ENCODE results near the gene MPRIP. TPM values are rescaled to one million over a fixed set of nuclear protein-coding genes. Genes with fewer than 3 reads are reported as not detected.
"Not testable (repeated sequence)": the region's sequence is repeated elsewhere in the genome, so short reads cannot be mapped to it uniquely, and the experiment has no call there.

The MPRIP gene
- total RNA-seq, 4 donors from 2014 or later, result 141 to 305 (median 291) TPM

DNA sequence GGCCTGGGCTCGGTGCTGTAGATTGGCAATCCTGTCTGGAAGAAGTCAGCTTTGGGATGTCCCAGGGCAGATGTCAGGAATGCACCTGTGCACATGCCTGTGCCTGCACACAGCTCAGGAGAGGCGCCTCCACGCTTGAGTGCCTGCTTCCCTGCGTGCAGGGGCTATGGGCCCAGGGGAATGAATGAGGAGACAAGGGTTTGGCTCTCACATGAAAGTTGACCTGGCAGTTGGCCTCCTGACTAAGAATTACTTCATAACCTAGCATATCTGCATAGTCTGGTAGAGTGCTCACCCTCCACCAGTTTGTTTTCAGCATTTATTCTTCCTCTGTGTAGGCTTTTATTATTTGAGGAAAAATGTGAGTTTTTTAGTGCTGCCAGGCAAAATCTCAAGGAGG is 113.8 kb downstream of the MPRIP start:
- Histone ChIP-seq H3K4me1 (no peaks in the 10 kb centered on the region), H3K27ac (no peak overlapping the region), H3K4me3 (no peak overlapping the region), H3K36me3 (peaks cover 0 to 93% (median 0%) of the 10 kb centered on the region in 3 donors), H3K9me3 (no peaks in the 10 kb centered on the region), H3K27me3 (no peaks in the 10 kb centered on the region)
- DNase-seq, result no peak
- TF ChIP-seq, protein P1, sequence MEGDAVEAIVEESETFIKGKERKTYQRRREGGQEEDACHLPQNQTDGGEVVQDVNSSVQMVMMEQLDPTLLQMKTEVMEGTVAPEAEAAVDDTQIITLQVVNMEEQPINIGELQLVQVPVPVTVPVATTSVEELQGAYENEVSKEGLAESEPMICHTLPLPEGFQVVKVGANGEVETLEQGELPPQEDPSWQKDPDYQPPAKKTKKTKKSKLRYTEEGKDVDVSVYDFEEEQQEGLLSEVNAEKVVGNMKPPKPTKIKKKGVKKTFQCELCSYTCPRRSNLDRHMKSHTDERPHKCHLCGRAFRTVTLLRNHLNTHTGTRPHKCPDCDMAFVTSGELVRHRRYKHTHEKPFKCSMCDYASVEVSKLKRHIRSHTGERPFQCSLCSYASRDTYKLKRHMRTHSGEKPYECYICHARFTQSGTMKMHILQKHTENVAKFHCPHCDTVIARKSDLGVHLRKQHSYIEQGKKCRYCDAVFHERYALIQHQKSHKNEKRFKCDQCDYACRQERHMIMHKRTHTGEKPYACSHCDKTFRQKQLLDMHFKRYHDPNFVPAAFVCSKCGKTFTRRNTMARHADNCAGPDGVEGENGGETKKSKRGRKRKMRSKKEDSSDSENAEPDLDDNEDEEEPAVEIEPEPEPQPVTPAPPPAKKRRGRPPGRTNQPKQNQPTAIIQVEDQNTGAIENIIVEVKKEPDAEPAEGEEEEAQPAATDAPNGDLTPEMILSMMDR (IDR thresholded peaks at IDR 0.05), result no peak
- TF ChIP-seq POLR2A (IDR thresholded peaks at IDR 0.05), result no peak

DNA sequence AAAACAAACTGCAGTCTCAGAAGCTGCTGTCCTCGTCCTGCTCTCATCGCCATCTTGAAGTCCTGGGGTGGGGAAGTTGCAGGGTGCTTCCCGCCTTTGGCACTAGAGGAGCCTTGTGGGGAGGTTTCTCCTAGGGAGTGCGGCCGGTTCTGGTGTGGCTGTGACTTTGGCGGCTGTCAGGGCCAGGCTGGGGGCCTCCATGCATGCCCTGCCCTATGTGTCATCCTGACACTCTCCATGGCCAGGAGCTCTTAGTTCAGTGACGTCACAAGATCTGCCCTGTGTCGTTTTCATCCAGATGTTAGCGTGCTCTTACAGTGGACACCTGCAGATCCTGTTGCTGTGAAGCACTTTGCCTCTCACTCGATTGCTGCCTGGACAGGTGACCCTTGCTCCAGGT is 114.3 kb downstream of the MPRIP start:
- peaks cover 0 to 93% (median 0%) of the 10 kb centered on the region in 3 donors for H3K36me3 ChIP-seq
- H3K27me3 ChIP-seq, result no peaks in the 10 kb centered on the region
- no peaks in the 10 kb centered on the region for H3K4me1 ChIP-seq
- no peak for TF ChIP-seq POLR2A (IDR thresholded peaks at IDR 0.05)
- TF ChIP-seq, protein P1 (IDR thresholded peaks at IDR 0.05), result no peak
- no peaks in the 10 kb centered on the region for H3K9me3 ChIP-seq
- DNase-seq, result no peak
- no peak overlapping the region for H3K27ac ChIP-seq
- H3K4me3 ChIP-seq, result no peak overlapping the region

DNA sequence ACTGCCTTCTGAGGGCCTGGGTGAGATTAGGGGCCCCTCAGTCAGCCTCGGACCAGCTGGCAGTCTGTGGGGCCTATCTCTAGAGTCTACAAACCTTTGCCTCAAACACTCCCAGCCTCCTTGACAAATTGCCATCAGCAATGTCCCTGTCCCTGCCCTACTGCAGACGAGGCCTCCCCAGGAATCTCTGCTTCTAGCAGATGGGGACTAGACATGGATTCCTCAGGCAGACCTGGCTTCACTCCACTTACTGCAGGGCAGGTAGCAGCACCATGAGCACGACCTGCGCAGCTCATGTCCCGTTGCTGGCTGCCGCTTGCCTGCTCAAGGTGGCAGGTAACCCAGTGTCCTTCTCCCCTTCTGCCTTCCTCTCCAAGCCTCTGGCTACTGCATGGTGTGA is 114.8 kb downstream of the MPRIP start:
- Histone ChIP-seq H3K4me3 (no peak overlapping the region), H3K4me1 (no peaks in the 10 kb centered on the region), H3K36me3 (peaks cover 0 to 94% (median 0%) of the 10 kb centered on the region in 3 donors), H3K27me3 (no peaks in the 10 kb centered on the region), H3K9me3 (no peaks in the 10 kb centered on the region), H3K27ac (no peak overlapping the region)
- TF ChIP-seq, protein P1 (IDR thresholded peaks at IDR 0.05), result no peak
- TF ChIP-seq POLR2A (IDR thresholded peaks at IDR 0.05), result no peak
- no peak for DNase-seq

DNA sequence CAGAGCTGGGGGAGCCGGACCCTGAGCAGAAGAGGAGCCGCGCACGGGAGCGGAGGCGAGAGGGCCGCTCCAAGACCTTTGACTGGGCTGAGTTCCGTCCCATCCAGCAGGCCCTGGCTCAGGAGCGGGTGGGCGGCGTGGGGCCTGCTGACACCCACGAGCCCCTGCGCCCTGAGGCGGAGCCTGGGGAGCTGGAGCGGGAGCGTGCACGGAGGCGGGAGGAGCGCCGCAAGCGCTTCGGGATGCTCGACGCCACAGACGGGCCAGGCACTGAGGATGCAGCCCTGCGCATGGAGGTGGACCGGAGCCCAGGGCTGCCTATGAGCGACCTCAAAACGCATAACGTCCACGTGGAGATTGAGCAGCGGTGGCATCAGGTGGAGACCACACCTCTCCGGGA is 116.2 kb downstream of the MPRIP start:
- not testable (repeated sequence) for H3K9me3 ChIP-seq, H3K4me3 ChIP-seq, H3K27ac ChIP-seq, H3K27me3 ChIP-seq, DNase-seq, H3K4me1 ChIP-seq
- peaks cover 0 to 99% (median 0%) of the 10 kb centered on the region in 3 donors for H3K36me3 ChIP-seq

DNA sequence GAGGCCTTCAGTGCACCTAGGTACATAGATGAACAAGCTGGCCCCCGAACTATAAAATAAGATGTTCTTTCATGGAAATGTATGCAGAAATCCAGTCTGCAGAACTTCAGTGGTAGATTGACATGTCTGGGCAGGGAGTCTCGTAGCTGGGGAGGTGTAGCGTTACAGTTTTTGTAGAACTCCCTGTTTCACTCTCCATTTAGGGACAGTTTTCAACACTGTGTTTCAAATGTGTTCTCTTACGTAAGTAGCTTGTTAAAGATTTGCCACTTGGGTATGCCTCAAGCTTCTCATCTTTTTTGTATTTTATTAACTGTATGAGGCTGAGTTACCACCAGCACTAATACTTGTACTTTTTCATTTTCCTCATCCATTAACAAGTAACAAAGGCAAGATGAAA is 117.3 kb downstream of the MPRIP start:
- Histone ChIP-seq H3K4me1 (no peaks in the 10 kb centered on the region), H3K27me3 (no peaks in the 10 kb centered on the region)
- TF ChIP-seq, protein P1 (IDR thresholded peaks at IDR 0.05), result no peak
- no peak for TF ChIP-seq POLR2A (IDR thresholded peaks at IDR 0.05)

DNA sequence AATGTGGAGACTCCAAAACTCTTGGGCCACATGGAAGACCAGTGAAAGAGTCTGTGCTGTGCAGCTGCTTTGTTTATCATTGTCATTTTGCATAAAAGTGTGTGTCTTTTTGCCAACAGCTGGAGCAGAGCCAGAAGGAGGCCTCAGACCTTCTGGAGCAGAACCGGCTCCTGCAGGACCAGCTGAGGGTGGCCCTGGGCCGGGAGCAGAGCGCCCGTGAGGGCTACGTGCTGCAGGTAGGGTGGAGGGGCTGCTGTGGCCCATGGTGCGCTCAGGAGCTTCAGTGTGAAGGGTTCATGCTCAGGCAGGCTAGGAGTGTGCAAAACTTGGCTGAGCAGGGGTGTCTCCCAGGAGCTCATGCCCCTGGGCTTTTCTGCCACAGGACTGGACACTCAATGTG is 118.9 kb downstream of the MPRIP start:
- Histone ChIP-seq H3K4me1 (no peaks in the 10 kb centered on the region), H3K9me3 (no peaks in the 10 kb centered on the region), H3K27ac (no peak overlapping the region), H3K4me3 (no peak overlapping the region), H3K27me3 (no peaks in the 10 kb centered on the region), H3K36me3 (peaks cover 0 to 97% (median 0%) of the 10 kb centered on the region in 3 donors)
- DNase-seq, result no peak
- no peak for TF ChIP-seq POLR2A (IDR thresholded peaks at IDR 0.05)
- TF ChIP-seq, protein P1 (IDR thresholded peaks at IDR 0.05), result no peak

More for the DNA sequence above, 117.3 kb downstream of the MPRIP start:
- DNase-seq, result no peak
- Histone ChIP-seq H3K4me3 (no peak overlapping the region), H3K36me3 (peaks cover 0 to 97% (median 0%) of the 10 kb centered on the region in 3 donors), H3K9me3 (no peaks in the 10 kb centered on the region), H3K27ac (no peak overlapping the region)

Measured in Peyer's patch (tissue), 4 donors.